Gastroesophageal sphincter (tissue), 4 donors: ENCODE results near the gene FOXB1. TPM values are rescaled to one million over a fixed set of nuclear protein-coding genes. Genes with fewer than 3 reads are reported as not detected.

Experiments used
- ATAC-seq: fragments of 150-250 bp; one replicate; pipeline ENCODE4 v1.9.1; 2016; ENCODE audit warnings: mild to moderate bottlenecking, moderate library complexity
- H3K27ac ChIP-seq, 4 donors: fragments of 200-600 bp; sonication (generic) in 3 of 4; 1 replicate in 3 of 4; 2 replicates in 1 of 4; pipeline ENCODE4 v1.5.1; 2016 to 2019
- H3K27me3 ChIP-seq: fragments of 200-600 bp; sonication (generic); one replicate; pipeline ENCODE4 v1.5.1; 2019
- H3K36me3 ChIP-seq, 2 donors: fragments of 200-600 bp; sonication (generic); one replicate each; pipeline ENCODE4 v1.5.1; 2019; ENCODE audit warnings: control low read depth in 1 of 2
- H3K4me1 ChIP-seq, 3 donors: fragments of 200-600 bp; sonication (generic); 1 replicate in 2 of 3; 2 replicates in 1 of 3; pipeline ENCODE4 v1.5.1; 2016 to 2019; ENCODE audit warnings: control low read depth in 2 of 3
- H3K4me3 ChIP-seq, 2 donors: fragments of 200-600 bp; sonication (generic); one replicate each; pipeline ENCODE4 v1.5.1; 2019; ENCODE audit warnings: mild to moderate bottlenecking in 1 of 2, moderate library complexity in 1 of 2
- H3K9me3 ChIP-seq, 3 donors: fragments of 200-600 bp; sonication (generic); one replicate each; pipeline ENCODE4 v1.5.1; 2017 to 2019; ENCODE audit warnings: control low read depth in 2 of 3
- CTCF ChIP-seq, 4 experiments: fragments of 200-600 bp in 2 of 4; fragments of 450-650 bp in 2 of 4; sonication (generic) in 1 of 4; IDR thresholded peaks; one replicate each; pipeline ENCODE4 v1.5.1; 2017 to 2019; ENCODE audit warnings: antibody characterized with exemption in 4 of 4, mild to moderate bottlenecking in 2 of 4, moderate library complexity in 2 of 4
- EP300 ChIP-seq: sonication (generic); formaldehyde crosslinking; IDR thresholded peaks from one replicate; pipeline ENCODE4 v1.6.1; 2017; ENCODE audit warnings: antibody characterized with exemption, mild to moderate bottlenecking
- POLR2A ChIP-seq, 2 donors: fragments of 450-650 bp; IDR thresholded peaks; one replicate each; pipeline ENCODE4 v1.6.1; 2017; ENCODE audit warnings: antibody characterized with exemption in 2 of 2, mild to moderate bottlenecking in 2 of 2, moderate library complexity in 1 of 2
- POLR2AphosphoS5 ChIP-seq: sonication (generic); formaldehyde crosslinking; IDR thresholded peaks from one replicate; pipeline ENCODE4 v1.6.1; 2017; ENCODE audit warnings: antibody characterized with exemption
- WGBS, 2 donors: methylation state at CpG; one replicate each; pipeline ENCODE4 v1.1.5; 2018; ENCODE audit warnings: low coverage in 1 of 2; 5-methylcytosine and 5-hydroxymethylcytosine counted together
- total RNA-seq, 4 donors: library from RNA; depleted of rRNA; stranded (reverse); fragments of >200 nt; gene quantifications; one replicate each; pipeline ENCODE4 v1.1.0, GENCODE V29; 2016

The FOXB1 gene
- total RNA-seq, 4 donors from 2014 or later = not detected

DNA sequence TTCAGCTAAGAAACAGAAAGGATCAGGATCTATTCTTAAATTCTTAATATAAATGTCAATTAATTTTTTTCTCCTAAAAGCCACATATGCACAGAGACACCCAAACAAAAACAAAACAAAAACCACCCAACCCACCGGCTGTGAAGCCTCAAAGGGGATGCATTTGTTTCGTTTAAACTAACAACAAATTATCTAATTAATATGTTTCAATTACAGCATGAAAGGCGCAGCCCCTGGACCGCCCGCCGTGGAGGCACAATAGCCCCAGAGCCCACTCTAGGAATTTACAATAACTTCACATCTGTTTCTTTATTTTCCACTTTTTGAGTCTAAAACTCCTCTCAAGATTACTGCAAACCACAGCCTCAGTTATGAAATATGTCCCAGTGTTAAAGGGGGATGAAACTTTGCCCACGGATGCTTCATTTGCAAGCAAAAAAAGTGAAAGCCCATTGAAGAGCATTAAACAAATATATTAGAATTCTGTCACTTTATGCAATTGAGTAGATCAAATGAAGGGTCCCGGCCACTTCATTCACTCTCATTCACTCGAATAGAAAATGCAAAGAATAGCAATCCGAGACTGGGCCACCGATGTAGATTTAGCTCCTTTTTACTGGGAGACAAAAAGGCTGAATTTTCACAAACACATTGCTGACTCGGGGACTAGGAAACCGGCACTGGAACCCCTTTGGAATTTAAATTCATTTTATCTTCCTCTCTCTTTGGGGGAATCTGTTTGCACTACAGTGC lies 6.0 kb downstream of the FOXB1 start:
- H3K27me3 ChIP-seq = peaks cover 100% of the 10 kb centered on the region
- no peaks in the 10 kb centered on the region for H3K36me3 ChIP-seq
- ATAC-seq = no peak
- 11% methylated on average over 13 of the region's 13 CpGs for WGBS, 2 donors
- no peaks in the 10 kb centered on the region for H3K9me3 ChIP-seq
- TF ChIP-seq EP300 (no peak), CTCF (IDR thresholded peaks at IDR 0.05) (no peak), POLR2A (IDR thresholded peaks at IDR 0.05) (no peak), POLR2AphosphoS5 (no peak)
- H3K27ac ChIP-seq = no peak overlapping the region
- no peak overlapping the region for H3K4me3 ChIP-seq
- peaks cover 0 to 16% (median 13%) of the 10 kb centered on the region in 3 donors for H3K4me1 ChIP-seq

- H3K36me3 ChIP-seq = no peaks in the 10 kb centered on the region
- no peaks in the 10 kb centered on the region for H3K9me3 ChIP-seq
- H3K4me3 ChIP-seq = no peak overlapping the region
- WGBS, 2 donors = 6 to 42% methylated on average over 2 of the region's 2 CpGs
- ATAC-seq = no peak
- H3K27ac ChIP-seq = no peak overlapping the region
- TF ChIP-seq POLR2AphosphoS5 = no peak
- no peak for TF ChIP-seq EP300
- TF ChIP-seq CTCF (IDR thresholded peaks at IDR 0.05) = no peak
- peaks cover 0 to 9% (median 6%) of the 10 kb centered on the region in 3 donors for H3K4me1 ChIP-seq
- peaks cover 100% of the 10 kb centered on the region for H3K27me3 ChIP-seq
Observed at GRCh38 chr15:60010858-60011257, 6.7 kb downstream of the FOXB1 start.

GRCh38 chr15:60012695-60013094 lies 8.6 kb downstream of the FOXB1 start:
- 36 to 58% methylated on average over 2 to 3 of the region's 3 CpGs for WGBS, 2 donors
- peaks cover 0 to 10% (median 0%) of the 10 kb centered on the region in 3 donors for H3K9me3 ChIP-seq
- H3K36me3 ChIP-seq = no peaks in the 10 kb centered on the region
- ATAC-seq = no peak
- H3K27ac ChIP-seq = no peak overlapping the region
- no peak overlapping the region for H3K4me3 ChIP-seq
- H3K27me3 ChIP-seq = peaks cover 98% of the 10 kb centered on the region
- TF ChIP-seq POLR2AphosphoS5 = no peak
- no peak for TF ChIP-seq POLR2A (IDR thresholded peaks at IDR 0.05)
- no peak for TF ChIP-seq CTCF (IDR thresholded peaks at IDR 0.05)
- TF ChIP-seq EP300 = no peak
- no peaks in the 10 kb centered on the region for H3K4me1 ChIP-seq

- ATAC-seq = no peak
- no peak overlapping the region for H3K27ac ChIP-seq
- no peaks in the 10 kb centered on the region for H3K4me1 ChIP-seq
- H3K4me3 ChIP-seq = no peak overlapping the region
- H3K27me3 ChIP-seq = peaks cover 85% of the 10 kb centered on the region
- peaks cover 0 to 23% (median 0%) of the 10 kb centered on the region in 3 donors for H3K9me3 ChIP-seq
- no peak for TF ChIP-seq CTCF (IDR thresholded peaks at IDR 0.05)
- no peak for TF ChIP-seq EP300
- TF ChIP-seq POLR2A (IDR thresholded peaks at IDR 0.05) = no peak
- no peak for TF ChIP-seq POLR2AphosphoS5
- 11 to 21% methylated on average over 2 of the region's 2 CpGs for WGBS, 2 donors
- no peaks in the 10 kb centered on the region for H3K36me3 ChIP-seq
Observed at GRCh38 chr15:60017538-60018520, 13.7 kb downstream of the FOXB1 start.
